ENCODE results near the gene SLC6A13. TPM values are rescaled to one million over a fixed set of nuclear protein-coding genes. Genes with fewer than 3 reads are reported as not detected.

The SLC6A13 gene
- total RNA-seq, 1 donor from 2014 or later: not detected

- no peak for DNase-seq (ENCODE audit: low read depth)
- no peak for TF ChIP-seq CTCF (conservative IDR thresholded peaks at IDR 0.05; ENCODE audit: low read depth, low read length)
- H3K4me3 ChIP-seq (ENCODE audit: low read depth, low read length): no peak overlapping the region
Measured at GRCh38 chr12:172732-173161, 89.9 kb downstream of the SLC6A13 start.

- H3K4me3 ChIP-seq (ENCODE audit: low read depth, low read length): no peak overlapping the region
- no peak for TF ChIP-seq CTCF (conservative IDR thresholded peaks at IDR 0.05; ENCODE audit: low read depth, low read length)
- DNase-seq (ENCODE audit: low read depth): no peak
Measured at GRCh38 chr12:171743-172676, 90.6 kb downstream of the SLC6A13 start.

DNA sequence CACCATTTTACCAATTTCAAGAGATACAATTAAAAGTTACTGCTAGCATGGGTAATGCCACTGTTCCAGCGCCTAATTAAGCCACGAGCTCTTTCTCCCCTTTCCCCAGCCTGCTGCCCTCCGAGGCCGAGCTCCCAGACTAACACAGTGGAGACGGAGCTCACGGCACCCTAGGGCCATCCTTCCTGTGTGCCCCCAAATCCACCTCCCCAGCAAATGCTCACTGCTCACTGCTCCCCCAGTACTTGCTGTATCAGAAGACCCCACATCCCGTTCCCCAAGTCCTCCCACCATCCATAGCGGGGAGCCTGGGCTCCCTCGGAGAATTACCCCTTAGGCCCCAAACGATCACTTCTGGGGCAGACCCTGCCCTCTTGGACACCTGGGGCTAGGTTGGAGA, 91.4 kb downstream of the SLC6A13 start:
- H3K4me3 ChIP-seq (ENCODE audit: low read depth, low read length): no peak overlapping the region
- no peak for DNase-seq (ENCODE audit: low read depth)
- TF ChIP-seq CTCF (conservative IDR thresholded peaks at IDR 0.05; ENCODE audit: low read depth, low read length): no peak

Other genes with a start within 250 kb of the SLC6A13 start
- gene IQSEC3, start 196.1 kb downstream of the SLC6A13 start, total RNA-seq: 0.22 and 1.3 TPM in 2 replicates
- gene SLC6A12, start 48.7 kb downstream of the SLC6A13 start, total RNA-seq: 0.07 TPM in 1 of 2 replicates, not detected in the other
- 20.8 and 32.5 TPM in 2 replicates for gene KDM5A, start 126.5 kb upstream of the SLC6A13 start, total RNA-seq
- 9.5 and 14.0 TPM in 2 replicates for gene CCDC77, start 138.8 kb upstream of the SLC6A13 start, total RNA-seq
- 5.0 and 7.1 TPM in 2 replicates for gene B4GALNT3, start 197.1 kb upstream of the SLC6A13 start, total RNA-seq

Data from epithelial cell of proximal tubule (primary cell).